Measurements from ENCODE around the gene CDH23. TPM values are rescaled to one million over a fixed set of nuclear protein-coding genes. Genes with fewer than 3 reads are reported as not detected.

The CDH23 gene
- polyA plus RNA-seq, 1 donor from 2014 or later, result 6.6 TPM

GRCh38 chr10:71622154-71622526, 225.4 kb downstream of the CDH23 start:
- Histone ChIP-seq H4K20me1 (ENCODE audit: insufficient read depth) (no peaks in the 10 kb centered on the region), H3K36me3 (ENCODE audit: insufficient read depth, low read length) (no peaks in the 10 kb centered on the region), H3K27me3 (ENCODE audit: insufficient read depth, low read depth, low read length) (no peaks in the 10 kb centered on the region), H3F3A (ENCODE audit: insufficient read depth, low read length, poor library complexity, severe bottlenecking) (peaks cover 3% of the 10 kb centered on the region), H3K4me3 (ENCODE audit: low read length) (peak overlapping the region; percentile 37), H3K9me3 (ENCODE audit: low read length) (no peaks in the 10 kb centered on the region), H3K27ac (ENCODE audit: low read length) (no peak overlapping the region), H3K9ac (ENCODE audit: low read length) (no peak overlapping the region), H3K79me2 (replicated peaks; ENCODE audit: insufficient read depth, low read length) (no peaks in the 10 kb centered on the region), H2AFZ (ENCODE audit: low read depth, low read length) (no peak overlapping the region), H3K9me2 (ENCODE audit: insufficient read depth, low read length) (no peaks in the 10 kb centered on the region), H3K4me2 (ENCODE audit: low read length) (no peak overlapping the region)
- no peak for TF ChIP-seq EP300 (conservative IDR thresholded peaks at IDR 0.05; ENCODE audit: poor library complexity, severe bottlenecking)
- no peak for TF ChIP-seq EZH2 (IDR thresholded peaks at IDR 0.05; ENCODE audit: borderline replicate concordance, insufficient read depth, low read length, poor library complexity, severe bottlenecking)
- TF ChIP-seq CTCF (IDR thresholded peaks at IDR 0.05; ENCODE audit: poor library complexity, severe bottlenecking), result no peak
- TF ChIP-seq SMC3 (conservative IDR thresholded peaks at IDR 0.05; ENCODE audit: poor library complexity), result no peak
- no peak for TF ChIP-seq RAD21 (conservative IDR thresholded peaks at IDR 0.05)
- no peak for TF ChIP-seq MXI1 (conservative IDR thresholded peaks at IDR 0.05; ENCODE audit: poor library complexity, severe bottlenecking)
- no peak for TF ChIP-seq REST (IDR thresholded peaks at IDR 0.05; ENCODE audit: borderline replicate concordance)
- no peak for TF ChIP-seq POLR2AphosphoS5 (IDR thresholded peaks at IDR 0.05)
- no peak for TF ChIP-seq TAF1 (IDR thresholded peaks at IDR 0.05; ENCODE audit: low read depth)

- H3K9ac ChIP-seq (ENCODE audit: low read length), result no peak overlapping the region
Observed at GRCh38 chr10:71622616-71623015, 225.9 kb downstream of the CDH23 start.

More at GRCh38 chr10:71622616-71623015, 225.9 kb downstream of the CDH23 start:
- H3K9me2 ChIP-seq (ENCODE audit: insufficient read depth, low read length), result no peaks in the 10 kb centered on the region
- TF ChIP-seq SMC3 (conservative IDR thresholded peaks at IDR 0.05; ENCODE audit: poor library complexity), result no peak
- TF ChIP-seq RAD21 (conservative IDR thresholded peaks at IDR 0.05), result no peak
- no peak for TF ChIP-seq TAF1 (IDR thresholded peaks at IDR 0.05; ENCODE audit: low read depth)
- no peak for TF ChIP-seq MXI1 (conservative IDR thresholded peaks at IDR 0.05; ENCODE audit: poor library complexity, severe bottlenecking)
- no peak for TF ChIP-seq REST (IDR thresholded peaks at IDR 0.05; ENCODE audit: borderline replicate concordance)
- TF ChIP-seq EZH2 (IDR thresholded peaks at IDR 0.05; ENCODE audit: borderline replicate concordance, insufficient read depth, low read length, poor library complexity, severe bottlenecking), result no peak
- TF ChIP-seq EP300 (conservative IDR thresholded peaks at IDR 0.05; ENCODE audit: poor library complexity, severe bottlenecking), result no peak
- TF ChIP-seq CTCF (IDR thresholded peaks at IDR 0.05; ENCODE audit: poor library complexity, severe bottlenecking), result no peak
- no peaks in the 10 kb centered on the region for H3K79me2 ChIP-seq (replicated peaks; ENCODE audit: insufficient read depth, low read length)
- no peak overlapping the region for H2AFZ ChIP-seq (ENCODE audit: low read depth, low read length)
- H3K27me3 ChIP-seq (ENCODE audit: insufficient read depth, low read depth, low read length), result no peaks in the 10 kb centered on the region
- H3K4me3 ChIP-seq (ENCODE audit: low read length), result no peak overlapping the region
- no peak overlapping the region for H3K27ac ChIP-seq (ENCODE audit: low read length)
- H3K9me3 ChIP-seq (ENCODE audit: low read length), result no peaks in the 10 kb centered on the region
- no peaks in the 10 kb centered on the region for H4K20me1 ChIP-seq (ENCODE audit: insufficient read depth)
- H3F3A ChIP-seq (ENCODE audit: insufficient read depth, low read length, poor library complexity, severe bottlenecking), result peaks cover 3% of the 10 kb centered on the region
- H3K36me3 ChIP-seq (ENCODE audit: insufficient read depth, low read length), result no peaks in the 10 kb centered on the region
- no peak overlapping the region for H3K4me2 ChIP-seq (ENCODE audit: low read length)

Measured in neural cell (in vitro differentiated cells).